ENCODE measurements around the gene OLFM1.

The OLFM1 gene

DNA sequence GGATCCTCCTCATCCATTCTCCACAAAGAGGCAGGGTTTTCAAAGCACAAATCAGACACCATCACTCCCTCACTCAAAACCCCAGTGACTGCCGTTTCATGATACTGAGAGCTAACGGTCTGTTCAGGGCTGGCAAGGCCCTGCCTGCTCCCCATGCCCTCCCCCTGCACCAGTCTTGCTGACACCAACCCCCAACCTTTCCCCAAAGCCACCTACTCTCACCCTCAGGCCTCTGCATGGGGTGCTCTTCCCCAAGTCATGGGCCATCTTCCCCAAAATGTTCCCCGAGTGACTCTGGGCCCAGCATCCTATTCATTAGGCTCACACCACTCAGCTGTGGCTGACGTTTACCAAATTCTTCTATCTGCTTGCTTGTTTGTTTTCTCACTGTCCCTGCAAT is 21.7 kb upstream of the OLFM1 start:
- Histone ChIP-seq H2AFZ (ENCODE audit: low read depth, low read length) (no peak overlapping the region), H3K4me1 (ENCODE audit: insufficient read depth, low read length) (no peaks in the 10 kb centered on the region)

DNA sequence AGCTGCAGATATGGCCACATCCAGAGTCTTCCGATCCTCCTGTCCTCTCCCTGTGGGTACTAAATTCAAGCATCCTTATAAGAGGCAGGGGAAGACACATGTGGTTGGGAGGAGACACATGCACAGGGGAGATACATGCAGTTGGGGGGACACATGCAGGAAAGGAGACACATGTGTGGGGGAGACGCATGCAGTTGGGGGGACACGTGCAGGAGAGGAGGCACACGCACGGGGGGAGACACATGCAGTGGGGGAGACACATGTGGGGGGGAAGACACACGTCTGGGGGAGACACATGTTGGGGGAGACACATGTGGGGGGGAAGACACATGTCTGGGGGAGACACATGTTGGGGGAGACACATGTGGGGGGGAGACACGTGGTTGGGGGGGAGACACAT is 21.2 kb upstream of the OLFM1 start:
- Histone ChIP-seq H3K4me1 (ENCODE audit: insufficient read depth, low read length) (no peaks in the 10 kb centered on the region), H3K27me3 (ENCODE audit: insufficient read depth, low read length) (peaks cover 17% of the 10 kb centered on the region), H3K4me3 (ENCODE audit: low read length) (no peak overlapping the region), H3K9me3 (ENCODE audit: low read length) (peaks cover 2% of the 10 kb centered on the region), H3K36me3 (ENCODE audit: insufficient read depth, low read length) (no peaks in the 10 kb centered on the region), H2AFZ (ENCODE audit: low read depth, low read length) (no peak overlapping the region)

More for the DNA sequence above, 21.7 kb upstream of the OLFM1 start:
- peaks cover 2% of the 10 kb centered on the region for H3K9me3 ChIP-seq (ENCODE audit: low read length)
- no peaks in the 10 kb centered on the region for H3K36me3 ChIP-seq (ENCODE audit: insufficient read depth, low read length)
- peaks cover 18% of the 10 kb centered on the region for H3K27me3 ChIP-seq (ENCODE audit: insufficient read depth, low read length)
- H3K4me3 ChIP-seq (ENCODE audit: low read length) = no peak overlapping the region

DNA sequence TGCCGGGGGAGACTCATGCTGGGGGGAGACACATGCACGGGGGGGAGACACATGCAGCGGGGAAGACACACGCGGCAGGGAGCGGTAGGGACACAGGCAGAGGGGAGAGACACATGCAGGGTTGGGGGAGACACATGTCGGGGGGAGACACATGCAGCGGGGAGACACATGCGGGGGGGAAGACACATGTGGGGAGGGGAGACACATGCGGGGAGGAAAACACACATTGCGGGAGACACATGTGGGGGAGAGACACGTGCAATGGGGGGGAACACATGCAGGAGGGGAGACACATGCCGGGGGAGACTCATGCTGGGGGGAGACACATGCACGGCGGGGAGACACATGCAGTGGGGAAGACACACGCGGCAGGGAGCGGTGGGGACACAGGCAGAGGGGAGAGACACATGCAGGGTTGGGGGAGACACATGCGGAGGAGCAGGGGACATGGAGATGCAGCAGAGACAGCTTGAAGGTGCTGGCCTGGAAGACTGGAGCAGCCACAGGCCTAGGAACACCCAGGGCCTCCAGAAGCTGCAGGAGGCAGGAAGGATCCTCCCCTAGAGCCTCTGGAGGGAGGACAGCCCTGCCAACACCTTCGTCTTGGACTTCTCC is 20.3 kb upstream of the OLFM1 start:
- no peak overlapping the region for H2AFZ ChIP-seq (ENCODE audit: low read depth, low read length)

DNA sequence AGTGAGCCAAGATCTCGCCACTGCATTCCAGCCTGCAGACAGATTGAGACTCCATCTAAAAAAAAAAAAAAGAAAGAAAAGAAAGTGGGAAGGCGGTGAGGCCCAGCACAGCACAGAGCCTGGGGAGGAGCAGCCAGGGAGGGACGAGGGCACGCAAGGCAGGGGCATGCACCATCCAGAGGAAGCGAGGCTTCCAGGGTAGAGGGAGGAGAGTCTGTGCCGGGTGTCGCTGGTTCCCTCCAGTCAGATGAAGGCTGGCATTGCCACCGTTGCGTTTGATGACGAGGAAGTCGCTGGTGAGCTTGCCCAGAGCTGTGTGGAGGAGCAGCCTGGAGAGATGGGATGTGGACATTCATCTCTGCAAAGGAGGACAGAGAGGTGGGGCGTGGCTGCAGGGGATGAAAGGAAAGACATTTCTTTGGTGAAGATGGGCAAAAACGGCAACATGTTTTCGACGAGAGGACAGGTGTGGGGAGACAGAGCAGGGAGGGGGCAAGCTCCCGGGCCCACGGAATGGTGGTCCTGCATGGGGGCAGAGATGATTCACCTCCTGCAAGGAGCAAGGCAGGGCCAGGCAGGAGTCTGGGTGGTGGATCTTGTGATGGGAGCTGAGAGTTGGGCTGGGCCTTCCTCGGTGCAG is 18.6 kb upstream of the OLFM1 start:
- Histone ChIP-seq H3K27me3 (ENCODE audit: insufficient read depth, low read length) (peaks cover 17% of the 10 kb centered on the region), H3K9me3 (ENCODE audit: low read length) (peaks cover 2% of the 10 kb centered on the region), H3K4me1 (ENCODE audit: insufficient read depth, low read length) (no peaks in the 10 kb centered on the region), H3K4me3 (ENCODE audit: low read length) (no peak overlapping the region), H2AFZ (ENCODE audit: low read depth, low read length) (no peak overlapping the region), H3K36me3 (ENCODE audit: insufficient read depth, low read length) (no peaks in the 10 kb centered on the region)

More for the DNA sequence above, 20.3 kb upstream of the OLFM1 start:
- H3K36me3 ChIP-seq (ENCODE audit: insufficient read depth, low read length) = no peaks in the 10 kb centered on the region
- H3K4me1 ChIP-seq (ENCODE audit: insufficient read depth, low read length) = no peaks in the 10 kb centered on the region
- H3K27me3 ChIP-seq (ENCODE audit: insufficient read depth, low read length) = peaks cover 17% of the 10 kb centered on the region
- H3K4me3 ChIP-seq (ENCODE audit: low read length) = no peak overlapping the region
- H3K9me3 ChIP-seq (ENCODE audit: low read length) = peaks cover 2% of the 10 kb centered on the region

DNA sequence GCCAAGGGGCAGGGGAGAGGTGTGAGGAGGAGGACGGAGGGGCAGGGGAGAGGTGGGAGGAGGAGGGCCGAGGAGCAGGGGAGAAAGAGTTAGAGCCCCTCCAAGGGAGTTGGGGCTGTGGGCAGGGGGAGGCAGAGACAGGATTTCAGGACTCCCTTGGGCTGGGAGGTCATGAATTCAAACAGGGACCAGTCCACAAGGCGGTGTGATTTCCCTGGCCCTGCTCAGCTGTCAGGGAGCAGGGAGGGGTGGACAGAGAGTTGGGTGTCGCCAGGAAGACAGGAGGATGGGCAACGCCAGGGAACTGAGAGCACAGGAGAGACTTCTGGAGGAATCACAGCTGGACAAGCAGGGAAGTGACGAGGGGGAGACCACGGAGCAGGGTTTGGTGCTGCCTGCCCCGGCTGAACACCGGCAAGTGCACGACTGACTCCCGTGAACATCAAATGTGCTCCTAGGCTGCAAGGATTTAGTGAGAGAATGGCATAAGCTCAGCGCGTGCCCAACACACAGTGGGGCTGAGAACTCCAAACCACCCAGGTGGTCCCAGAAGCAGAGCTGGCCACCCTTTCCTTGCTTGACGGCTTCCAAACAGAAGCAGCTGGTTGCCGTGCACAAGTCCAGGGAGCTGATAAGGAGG is 17.8 kb upstream of the OLFM1 start:
- Histone ChIP-seq H3K27me3 (ENCODE audit: insufficient read depth, low read length) (peaks cover 18% of the 10 kb centered on the region), H2AFZ (ENCODE audit: low read depth, low read length) (no peak overlapping the region), H3K9me3 (ENCODE audit: low read length) (peaks cover 2% of the 10 kb centered on the region), H3K4me1 (ENCODE audit: insufficient read depth, low read length) (peaks cover 1% of the 10 kb centered on the region), H3K36me3 (ENCODE audit: insufficient read depth, low read length) (no peaks in the 10 kb centered on the region), H3K4me3 (ENCODE audit: low read length) (no peak overlapping the region)

DNA sequence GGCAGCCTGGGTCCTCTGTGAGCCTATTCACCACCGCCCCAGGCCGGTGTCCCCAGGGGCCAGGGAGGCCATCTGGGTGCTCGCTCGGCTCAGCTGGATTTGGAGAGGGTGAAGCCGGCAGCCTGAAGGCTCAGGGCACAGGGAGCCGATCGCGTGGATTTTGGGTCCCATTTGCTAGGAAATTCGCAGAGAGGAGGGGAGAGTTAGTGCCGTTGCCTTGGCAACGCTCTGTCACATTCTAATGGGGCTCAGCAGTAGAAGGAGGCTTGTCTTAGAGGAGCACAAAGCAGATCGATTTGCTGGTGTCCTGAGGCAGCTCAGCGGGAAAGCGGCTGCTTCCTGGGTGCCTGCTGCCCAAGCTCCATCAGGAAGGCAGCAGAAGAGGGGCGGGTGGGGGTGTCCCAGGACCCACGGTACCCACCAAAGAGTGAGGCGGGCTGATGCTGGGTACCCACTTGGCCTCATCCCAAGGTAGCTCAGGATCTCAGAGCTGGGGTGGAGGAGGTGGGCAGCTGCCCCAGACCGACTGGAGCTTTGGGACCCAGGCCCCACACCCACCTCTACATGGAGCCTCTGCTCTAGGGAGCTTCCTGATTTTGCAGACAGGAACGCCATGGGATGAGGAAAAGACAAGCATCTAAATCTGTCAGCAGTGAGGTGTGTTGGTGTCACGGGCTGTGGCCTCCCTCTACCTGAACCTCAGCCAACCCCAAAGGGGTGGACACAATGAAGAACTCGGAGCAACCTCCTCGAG is 17.1 kb upstream of the OLFM1 start:
- Histone ChIP-seq H3K36me3 (ENCODE audit: insufficient read depth, low read length) (no peaks in the 10 kb centered on the region), H3K4me3 (ENCODE audit: low read length) (no peak overlapping the region)

DNA sequence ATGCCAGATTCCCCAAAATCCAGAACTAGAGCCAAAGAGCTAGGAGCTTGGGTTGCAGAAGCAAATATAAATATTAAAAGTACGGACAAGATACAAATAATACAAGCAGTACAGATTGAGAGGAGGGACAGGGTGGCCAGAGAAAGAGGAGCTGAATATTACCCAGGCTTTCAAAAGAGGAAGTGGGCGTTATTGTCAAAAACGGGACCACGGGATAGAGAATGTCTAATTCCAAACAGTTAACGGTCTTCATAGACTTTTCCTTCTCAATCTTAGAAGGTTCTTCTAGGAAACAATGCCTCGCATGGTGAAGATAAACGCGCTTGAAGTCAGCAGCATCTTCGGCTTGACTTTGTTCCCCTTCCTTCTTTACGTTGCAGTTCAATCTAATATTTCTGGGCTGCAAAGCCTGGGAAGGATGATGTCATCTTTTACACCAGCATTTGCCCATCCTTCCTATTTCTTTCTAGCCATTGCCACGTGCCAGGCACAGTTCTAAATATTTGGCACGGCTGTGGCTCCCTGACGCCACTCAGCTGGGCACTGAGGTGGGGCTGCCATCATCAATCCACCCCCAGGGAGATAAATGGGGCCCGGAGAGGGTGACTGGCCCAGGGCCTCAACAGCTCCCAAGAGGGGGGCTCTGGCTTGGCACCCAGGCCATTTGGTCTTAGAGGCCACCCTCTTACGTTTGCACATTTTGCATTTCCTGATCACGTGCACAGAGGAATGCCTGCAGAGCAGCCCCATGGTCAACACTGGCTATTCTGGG is 16.3 kb upstream of the OLFM1 start:
- Histone ChIP-seq H3K4me1 (ENCODE audit: insufficient read depth, low read length) (peaks cover 6% of the 10 kb centered on the region), H3K4me3 (ENCODE audit: low read length) (no peak overlapping the region), H2AFZ (ENCODE audit: low read depth, low read length) (no peak overlapping the region), H3K27me3 (ENCODE audit: insufficient read depth, low read length) (peaks cover 23% of the 10 kb centered on the region), H3K36me3 (ENCODE audit: insufficient read depth, low read length) (no peaks in the 10 kb centered on the region), H3K9me3 (ENCODE audit: low read length) (no peaks in the 10 kb centered on the region)

More for the DNA sequence above, 17.1 kb upstream of the OLFM1 start:
- H3K4me1 ChIP-seq (ENCODE audit: insufficient read depth, low read length) = peaks cover 3% of the 10 kb centered on the region
- H3K27me3 ChIP-seq (ENCODE audit: insufficient read depth, low read length) = peaks cover 21% of the 10 kb centered on the region
- H2AFZ ChIP-seq (ENCODE audit: low read depth, low read length) = no peak overlapping the region
- H3K9me3 ChIP-seq (ENCODE audit: low read length) = no peaks in the 10 kb centered on the region

DNA sequence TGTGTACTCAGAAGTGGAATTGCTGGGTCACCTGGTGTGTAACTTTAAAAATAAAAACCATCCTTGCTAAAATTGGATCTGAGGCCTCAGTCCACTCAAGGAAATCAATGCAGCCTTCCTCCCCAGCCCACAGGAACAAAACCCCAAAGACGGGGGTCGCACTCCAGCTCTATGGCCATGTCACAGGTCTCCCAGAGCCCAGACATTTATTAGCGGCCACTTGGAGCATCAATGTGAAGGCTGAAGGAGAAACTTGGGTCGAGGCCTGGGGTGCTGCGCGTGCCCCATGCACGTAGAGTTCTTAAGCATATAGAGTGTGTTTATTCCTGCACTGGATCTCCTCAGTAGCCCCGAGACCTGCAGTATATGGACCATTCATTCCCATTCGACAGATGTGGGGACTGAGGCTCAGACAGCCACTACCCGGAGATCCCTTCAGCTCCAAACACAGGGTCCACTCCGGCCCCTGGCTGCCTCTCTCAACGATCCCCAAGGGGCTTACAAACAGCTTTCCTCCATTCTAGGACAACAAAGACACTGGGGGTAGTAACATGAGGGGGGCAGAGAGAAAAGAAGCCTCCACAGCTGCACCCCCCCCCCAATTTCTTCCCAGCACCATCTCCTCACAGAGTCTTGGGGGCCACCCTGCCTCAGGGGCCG is 14.3 kb upstream of the OLFM1 start:
- Histone ChIP-seq H2AFZ (ENCODE audit: low read depth, low read length) (no peak overlapping the region), H3K9me3 (ENCODE audit: low read length) (no peaks in the 10 kb centered on the region), H3K4me1 (ENCODE audit: insufficient read depth, low read length) (peaks cover 11% of the 10 kb centered on the region), H3K4me3 (ENCODE audit: low read length) (no peak overlapping the region), H3K27me3 (ENCODE audit: insufficient read depth, low read length) (peaks cover 26% of the 10 kb centered on the region), H3K36me3 (ENCODE audit: insufficient read depth, low read length) (no peaks in the 10 kb centered on the region)

DNA sequence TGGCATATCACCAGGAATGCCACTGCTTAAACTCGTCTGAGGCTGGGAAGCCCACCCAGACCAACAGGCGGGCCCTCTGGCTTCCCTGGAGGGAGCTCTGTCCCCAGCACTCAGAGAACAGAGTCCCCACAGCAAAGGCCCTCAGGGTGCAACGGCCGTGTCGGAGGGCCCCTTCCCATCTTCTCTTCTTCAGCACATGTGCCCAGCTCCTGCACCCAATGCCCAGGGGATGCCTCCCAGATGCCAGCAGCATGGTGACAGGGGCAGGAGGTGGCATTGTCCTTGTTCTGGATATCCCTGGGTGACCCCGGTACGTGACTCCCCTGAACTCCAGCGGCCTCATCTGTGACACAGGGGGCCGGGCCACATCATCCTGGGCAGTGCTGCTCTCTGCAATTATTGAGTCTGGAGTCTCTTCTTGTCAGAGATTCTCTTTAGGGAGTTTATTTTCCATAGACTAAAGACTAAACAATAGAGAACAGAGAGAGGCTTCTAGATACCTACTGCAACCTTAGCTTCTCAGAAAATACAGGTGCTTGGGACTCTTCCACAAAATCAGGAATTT is 13.6 kb upstream of the OLFM1 start:
- Histone ChIP-seq H3K36me3 (ENCODE audit: insufficient read depth, low read length) (no peaks in the 10 kb centered on the region), H3K9me3 (ENCODE audit: low read length) (no peaks in the 10 kb centered on the region), H3K27me3 (ENCODE audit: insufficient read depth, low read length) (peaks cover 24% of the 10 kb centered on the region), H2AFZ (ENCODE audit: low read depth, low read length) (no peak overlapping the region), H3K4me1 (ENCODE audit: insufficient read depth, low read length) (peaks cover 11% of the 10 kb centered on the region), H3K4me3 (ENCODE audit: low read length) (no peak overlapping the region)

DNA sequence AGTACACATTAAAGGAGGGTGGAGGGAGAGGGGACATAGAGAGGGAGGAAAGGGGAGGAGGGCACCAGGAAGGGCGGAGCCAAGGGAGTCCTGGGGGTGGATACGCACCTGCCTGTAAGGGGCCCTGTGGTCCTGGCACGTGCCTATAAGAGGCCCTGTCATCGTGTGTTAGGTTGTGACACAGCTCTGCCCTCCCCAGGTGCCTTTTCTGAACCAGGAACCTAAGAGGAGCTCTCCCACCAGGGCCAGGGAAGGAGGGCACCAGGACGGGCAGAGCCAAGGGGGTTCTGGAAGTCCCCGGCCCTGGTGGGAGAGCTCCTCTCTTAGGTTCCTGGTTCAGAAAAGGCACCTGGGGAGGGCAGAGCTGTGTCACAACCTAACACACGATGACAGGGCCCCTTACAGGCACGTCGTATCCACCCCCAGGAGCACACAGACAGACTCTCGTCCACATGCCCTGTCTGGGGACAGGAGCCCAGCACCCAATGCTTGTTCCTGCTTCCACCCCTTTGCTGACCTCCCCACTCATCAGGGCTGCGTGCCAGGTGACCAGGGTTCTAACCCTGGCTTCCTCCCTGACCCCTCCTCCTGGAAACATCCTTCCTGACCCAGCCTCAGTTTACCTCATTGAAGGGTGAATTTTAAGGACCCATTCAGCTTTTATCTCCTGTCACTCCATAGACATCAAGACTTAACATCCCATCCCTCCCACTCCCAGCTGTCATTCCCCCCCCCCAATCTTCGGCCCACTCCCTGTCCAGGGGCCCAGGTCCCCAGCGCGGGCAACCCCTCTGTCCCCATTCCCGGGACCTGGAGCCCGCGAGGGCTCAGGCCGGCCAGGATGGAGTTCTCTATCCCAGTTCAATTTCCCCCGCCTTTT is 12.9 kb upstream of the OLFM1 start:
- Histone ChIP-seq H3K4me1 (ENCODE audit: insufficient read depth, low read length) (peaks cover 11% of the 10 kb centered on the region), H3K36me3 (ENCODE audit: insufficient read depth, low read length) (no peaks in the 10 kb centered on the region), H3K4me3 (ENCODE audit: low read length) (peak overlapping the region; percentile 51), H2AFZ (ENCODE audit: low read depth, low read length) (peak overlapping the region; percentile 60), H3K9me3 (ENCODE audit: low read length) (no peaks in the 10 kb centered on the region), H3K27me3 (ENCODE audit: insufficient read depth, low read length) (peaks cover 23% of the 10 kb centered on the region)
